Measurements from ENCODE around the gene U2AF2. TPM values are rescaled to one million over a fixed set of nuclear protein-coding genes. Genes with fewer than 3 reads are reported as not detected.

U2AF2 gene
- total and polyA plus RNA-seq, 8 donors = 53.2 to 463 (median 114) TPM

DNA sequence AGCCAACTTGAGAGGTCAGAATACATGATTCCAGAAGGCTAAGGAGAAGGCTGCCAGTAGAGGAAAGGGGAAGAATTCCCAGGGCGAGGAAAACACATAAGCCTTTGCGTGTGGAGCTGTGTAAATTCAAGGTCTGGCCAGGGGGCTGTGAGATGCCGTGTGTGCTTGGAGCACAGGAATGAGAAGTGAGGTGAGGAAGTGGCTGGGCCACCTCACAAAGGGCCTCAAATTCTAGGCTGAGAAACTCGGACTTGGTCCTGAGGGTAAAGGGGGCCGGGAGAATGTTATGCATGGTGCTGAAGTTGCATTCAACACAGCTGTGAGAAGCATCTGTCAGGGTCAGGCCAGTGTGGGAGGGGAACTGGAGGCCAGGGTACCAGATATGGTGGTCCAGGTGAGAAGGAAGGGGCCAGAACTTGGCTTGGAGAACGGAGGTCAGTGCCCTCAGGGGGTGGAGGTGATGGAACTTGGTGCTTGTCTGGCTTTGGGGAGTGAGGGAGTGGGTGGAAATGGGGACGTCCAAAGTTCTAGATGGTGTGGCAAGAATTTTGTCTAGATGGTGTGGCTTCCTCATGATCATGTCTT, 18.9 kb upstream of the U2AF2 start:
- WGBS, 5 donors = 49 to 63% (median 53%) methylated on average over 7 of the region's 7 CpGs
- intact Hi-C loops (cut with DNase I; ENCODE audit: low total_unique reads) = no loop called here
- H3K36me3 ChIP-seq = peaks cover 0 to 8% (median 0%) of the 10 kb centered on the region in 4 donors
- H3K27me3 ChIP-seq = no peaks in the 10 kb centered on the region
- DNase-seq = no peak
- H3K4me3 ChIP-seq = peak overlapping the region; percentile 71 to 96 (median 84)
- H3K4me1 ChIP-seq = peaks cover 34 to 81% (median 69%) of the 10 kb centered on the region in 4 donors
- H3K27ac ChIP-seq = peak overlapping the region; percentile 95 to 99 (median 99)
- TF ChIP-seq EP300 (IDR thresholded peaks at IDR 0.05) = no peak
- TF ChIP-seq POLR2A (IDR thresholded peaks at IDR 0.05) = no peak
- TF ChIP-seq POLR2AphosphoS5 (IDR thresholded peaks at IDR 0.05) = no peak
- TF ChIP-seq, protein P1, sequence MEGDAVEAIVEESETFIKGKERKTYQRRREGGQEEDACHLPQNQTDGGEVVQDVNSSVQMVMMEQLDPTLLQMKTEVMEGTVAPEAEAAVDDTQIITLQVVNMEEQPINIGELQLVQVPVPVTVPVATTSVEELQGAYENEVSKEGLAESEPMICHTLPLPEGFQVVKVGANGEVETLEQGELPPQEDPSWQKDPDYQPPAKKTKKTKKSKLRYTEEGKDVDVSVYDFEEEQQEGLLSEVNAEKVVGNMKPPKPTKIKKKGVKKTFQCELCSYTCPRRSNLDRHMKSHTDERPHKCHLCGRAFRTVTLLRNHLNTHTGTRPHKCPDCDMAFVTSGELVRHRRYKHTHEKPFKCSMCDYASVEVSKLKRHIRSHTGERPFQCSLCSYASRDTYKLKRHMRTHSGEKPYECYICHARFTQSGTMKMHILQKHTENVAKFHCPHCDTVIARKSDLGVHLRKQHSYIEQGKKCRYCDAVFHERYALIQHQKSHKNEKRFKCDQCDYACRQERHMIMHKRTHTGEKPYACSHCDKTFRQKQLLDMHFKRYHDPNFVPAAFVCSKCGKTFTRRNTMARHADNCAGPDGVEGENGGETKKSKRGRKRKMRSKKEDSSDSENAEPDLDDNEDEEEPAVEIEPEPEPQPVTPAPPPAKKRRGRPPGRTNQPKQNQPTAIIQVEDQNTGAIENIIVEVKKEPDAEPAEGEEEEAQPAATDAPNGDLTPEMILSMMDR (IDR thresholded peaks at IDR 0.05) = no peak
- H3K9me3 ChIP-seq = no peaks in the 10 kb centered on the region

DNA sequence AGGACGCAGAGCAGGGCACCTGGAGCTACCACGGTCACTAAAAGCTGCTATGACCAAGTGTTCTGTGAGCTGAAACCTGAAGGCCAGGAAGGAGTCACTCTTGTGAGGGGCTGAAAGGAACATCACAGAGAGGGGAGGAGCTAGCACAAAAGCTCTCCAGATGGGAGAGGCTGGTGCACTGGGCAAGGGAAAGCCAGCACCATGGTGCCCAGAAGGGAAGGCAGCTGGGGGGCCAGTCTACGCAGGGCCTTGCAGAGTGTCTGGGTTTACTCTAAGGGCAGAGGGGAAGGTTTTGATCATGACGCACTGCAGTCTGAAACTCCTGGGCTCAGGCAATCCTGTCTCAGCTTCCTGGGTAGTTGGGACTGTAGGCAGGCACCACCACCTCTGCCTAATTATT, 18.1 kb upstream of the U2AF2 start:
- intact Hi-C loops (cut with DNase I; ENCODE audit: low total_unique reads) = no loop called here

DNA sequence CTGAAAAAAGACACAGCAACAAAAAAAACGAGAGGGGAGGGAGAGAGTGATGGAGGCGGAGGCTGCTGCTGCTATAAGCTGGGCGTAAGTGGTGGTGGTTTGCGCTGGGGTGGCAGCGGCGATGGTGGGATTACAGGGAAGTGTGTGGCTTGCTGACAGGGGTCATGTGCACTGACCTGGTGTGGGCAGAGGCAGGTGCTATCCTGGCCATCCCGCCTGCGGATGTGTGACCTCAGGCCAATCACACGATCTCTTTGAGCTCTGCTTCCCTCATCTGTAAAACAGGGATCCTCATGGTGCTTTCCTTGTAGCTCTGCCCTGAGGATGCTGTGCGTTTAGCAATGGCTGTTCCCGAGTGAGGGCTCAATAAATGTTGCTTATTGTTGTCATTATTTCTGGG, 17.3 kb upstream of the U2AF2 start:
- intact Hi-C loops (cut with DNase I; ENCODE audit: low total_unique reads) = no loop called here
- DNase-seq = no peak
- TF ChIP-seq POLR2A (IDR thresholded peaks at IDR 0.05) = no peak
- WGBS, 5 donors = 76 to 81% (median 79%) methylated on average over 11 of the region's 11 CpGs
- Histone ChIP-seq H3K4me3 (no peak overlapping the region), H3K27ac (no peak overlapping the region), H3K36me3 (peaks cover 0 to 8% (median 0%) of the 10 kb centered on the region in 4 donors), H3K4me1 (peaks cover 42 to 81% (median 76%) of the 10 kb centered on the region in 4 donors), H3K27me3 (peaks cover 0 to 2% (median 0%) of the 10 kb centered on the region in 3 donors), H3K9me3 (no peaks in the 10 kb centered on the region)

More for the DNA sequence above, 18.1 kb upstream of the U2AF2 start:
- Histone ChIP-seq H3K9me3 (no peaks in the 10 kb centered on the region), H3K27ac (peak overlapping the region in 1 of 5 donors; percentile 99), H3K4me1 (peaks cover 34 to 81% (median 75%) of the 10 kb centered on the region in 4 donors), H3K36me3 (peaks cover 0 to 8% (median 0%) of the 10 kb centered on the region in 4 donors), H3K4me3 (peak overlapping the region in 3 of 4 donors; percentile 71 to 96 (median 87)), H3K27me3 (no peaks in the 10 kb centered on the region)
- no peak for DNase-seq
- TF ChIP-seq, protein P1 (IDR thresholded peaks at IDR 0.05) = no peak
- TF ChIP-seq EP300 (IDR thresholded peaks at IDR 0.05) = no peak
- TF ChIP-seq POLR2A (IDR thresholded peaks at IDR 0.05) = no peak
- no peak for TF ChIP-seq POLR2AphosphoS5 (IDR thresholded peaks at IDR 0.05)
- WGBS, 5 donors = 76 to 86% (median 82%) methylated on average over 4 of the region's 4 CpGs

DNA sequence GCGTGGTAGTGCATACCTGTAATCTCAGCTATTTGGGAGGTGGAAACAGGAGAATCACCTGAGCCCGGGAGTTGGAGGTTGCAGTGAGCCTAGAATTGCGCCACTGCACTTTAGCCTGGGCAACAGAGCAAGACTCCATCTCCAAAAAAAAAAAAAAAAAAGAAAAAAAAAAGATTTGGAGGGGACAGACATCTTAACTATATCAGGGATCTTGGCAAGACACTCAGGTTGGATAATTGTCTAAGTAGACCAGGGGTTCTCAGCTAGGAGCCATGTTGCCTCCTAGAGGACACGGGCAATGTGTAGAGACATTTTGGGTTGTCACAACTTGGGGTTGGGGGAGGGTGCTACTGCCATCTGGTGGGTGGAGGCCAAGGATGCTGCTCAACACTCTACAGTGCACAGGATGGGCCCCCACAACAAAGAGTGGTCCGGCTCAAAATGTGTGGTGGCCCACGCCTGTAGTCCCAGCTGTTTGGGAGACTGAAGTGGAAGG, 15.9 kb upstream of the U2AF2 start:
- H3K4me3 ChIP-seq = no peak overlapping the region
- no peaks in the 10 kb centered on the region for H3K9me3 ChIP-seq
- whole genome bisulfite sequencing, 5 donors = 81 to 89% (median 89%) methylated on average over 6 of the region's 6 CpGs
- intact Hi-C loops (cut with DNase I; ENCODE audit: low total_unique reads) = no loop called here
- H3K4me1 ChIP-seq = peaks cover 49 to 87% (median 83%) of the 10 kb centered on the region in 4 donors
- DNase-seq = peak in 1 of 2 donors; percentile 67
- peak overlapping the region in 2 of 5 donors; percentile 97 for H3K27ac ChIP-seq
- peaks cover 0 to 8% (median 0%) of the 10 kb centered on the region in 4 donors for H3K36me3 ChIP-seq
- TF ChIP-seq, protein P1 (IDR thresholded peaks at IDR 0.05) = peak in 1 of 7 experiments; percentile 35
- TF ChIP-seq EP300 (IDR thresholded peaks at IDR 0.05) = no peak
- peaks cover 0 to 6% (median 0%) of the 10 kb centered on the region in 3 donors for H3K27me3 ChIP-seq

All from stomach (tissue), 9 donors.